ENCODE measurements around the gene TMEM43.
"Not testable (repeated sequence)": the region's sequence is repeated elsewhere in the genome, so short reads cannot be mapped to it uniquely, and the experiment has no call there.

- TF ChIP-seq CTCF, POLR2A, POLR2AphosphoS5 (IDR thresholded peaks at IDR 0.05): not testable (repeated sequence)
These were observed 15.0 kb upstream of the TMEM43 start for GRCh38 chr3:14109821-14110220.
